ENCODE data around the gene MCM3.

MCM3 gene

DNA sequence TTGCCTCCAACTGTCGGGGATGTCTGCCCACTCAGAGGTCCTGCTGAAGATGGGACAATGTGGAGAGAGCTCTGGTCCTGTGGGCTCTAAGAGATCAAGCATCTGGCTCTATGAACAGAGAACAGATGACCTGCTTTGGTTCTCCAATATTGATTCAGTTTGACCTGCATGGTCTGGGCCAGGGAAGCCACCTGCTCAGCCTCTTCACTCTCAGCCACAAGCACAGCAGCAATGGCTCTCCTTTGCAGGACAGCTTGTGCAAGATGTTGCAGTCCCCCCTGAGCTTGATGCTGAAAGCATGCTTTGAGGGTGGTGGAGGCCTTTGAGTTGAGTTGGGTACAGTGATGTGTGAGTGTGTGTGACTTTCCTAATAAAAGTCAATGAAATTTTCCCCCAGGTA lies 18.6 kb upstream of the MCM3 start:
- DNase-seq (ENCODE audit: low read depth in 2 of 2): no peak

DNA sequence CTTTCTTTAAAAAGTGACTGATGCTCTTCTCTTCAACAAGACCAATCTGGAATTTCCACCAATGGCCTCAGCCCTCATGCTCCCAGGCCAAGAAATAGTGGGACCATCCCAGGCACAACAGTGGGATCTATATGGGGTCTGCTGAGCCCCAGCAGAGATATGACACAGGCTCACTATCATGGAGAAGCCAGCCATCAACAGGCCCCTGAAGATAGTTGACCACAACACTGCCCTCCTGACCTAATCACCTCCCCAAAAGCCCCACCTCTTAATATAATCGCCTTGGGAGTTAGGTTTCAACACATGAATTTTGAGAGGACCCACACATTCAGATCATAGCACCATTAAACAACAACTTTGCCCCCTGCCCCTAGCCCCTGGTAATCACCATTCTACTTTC lies 16.8 kb upstream of the MCM3 start:
- DNase-seq (ENCODE audit: low read depth in 2 of 2): no peak

DNA sequence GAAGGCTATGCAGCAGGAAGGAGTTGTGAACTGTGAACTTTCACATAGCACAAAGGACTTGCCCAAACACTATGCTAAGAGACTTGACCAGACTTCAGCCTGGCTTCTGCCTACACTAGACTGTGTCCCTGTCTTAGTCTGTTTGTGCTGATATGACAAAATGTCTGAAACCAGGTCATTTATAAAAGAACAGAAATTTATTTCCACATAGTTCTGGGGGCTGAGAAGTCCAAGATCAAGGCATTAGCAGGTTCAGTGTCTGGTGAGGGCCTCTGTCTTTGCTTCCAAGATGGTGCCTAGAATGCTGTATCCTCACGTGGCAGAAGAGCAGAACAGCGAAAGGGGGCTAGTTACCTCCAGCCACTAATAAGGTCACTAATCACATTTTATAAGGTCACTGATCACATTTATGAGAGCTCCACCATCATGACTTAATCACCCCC lies 16.0 kb upstream of the MCM3 start:
- no peak for DNase-seq (ENCODE audit: low read depth in 2 of 2)

DNA sequence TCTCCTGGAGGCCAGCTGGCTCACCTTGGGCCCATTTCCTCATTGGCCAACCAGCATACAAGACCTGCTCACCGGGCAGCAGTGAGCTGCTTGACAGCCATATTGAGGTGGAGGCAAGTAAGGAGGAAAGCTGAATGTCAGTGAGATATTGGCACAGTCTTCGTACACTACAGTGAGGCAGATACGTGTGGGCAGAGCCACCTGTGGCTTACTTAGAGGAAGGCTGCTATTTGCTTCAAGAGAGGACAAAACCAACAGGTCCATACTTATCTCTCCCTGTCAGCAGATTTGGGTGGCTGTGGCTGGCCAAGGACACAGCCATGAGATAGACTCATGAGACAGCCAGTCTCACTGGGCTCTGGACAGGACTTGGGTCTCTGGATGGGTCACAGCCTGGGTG lies 15.1 kb upstream of the MCM3 start:
- DNase-seq (ENCODE audit: low read depth in 2 of 2): no peak

DNA sequence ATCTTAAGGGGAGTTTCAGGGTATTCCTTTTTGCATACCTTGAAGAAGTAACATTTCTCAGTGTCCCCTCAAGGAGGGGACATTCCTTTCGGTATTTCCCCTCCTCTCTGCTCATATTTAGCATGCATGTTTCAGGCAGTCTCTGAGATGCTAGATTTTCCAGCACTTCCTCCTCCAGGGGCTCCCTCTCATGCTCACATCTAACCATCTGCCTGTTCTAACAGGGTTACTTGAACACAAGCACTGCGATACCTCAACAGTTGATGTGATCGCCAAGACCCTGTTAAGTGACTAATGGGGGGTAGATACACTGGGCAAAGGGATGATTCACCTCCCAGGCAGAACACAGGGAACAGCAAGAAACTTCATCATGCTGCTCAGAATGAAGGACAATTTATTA lies 12.9 kb upstream of the MCM3 start:
- DNase-seq (ENCODE audit: low read depth in 2 of 2): no peak

DNA sequence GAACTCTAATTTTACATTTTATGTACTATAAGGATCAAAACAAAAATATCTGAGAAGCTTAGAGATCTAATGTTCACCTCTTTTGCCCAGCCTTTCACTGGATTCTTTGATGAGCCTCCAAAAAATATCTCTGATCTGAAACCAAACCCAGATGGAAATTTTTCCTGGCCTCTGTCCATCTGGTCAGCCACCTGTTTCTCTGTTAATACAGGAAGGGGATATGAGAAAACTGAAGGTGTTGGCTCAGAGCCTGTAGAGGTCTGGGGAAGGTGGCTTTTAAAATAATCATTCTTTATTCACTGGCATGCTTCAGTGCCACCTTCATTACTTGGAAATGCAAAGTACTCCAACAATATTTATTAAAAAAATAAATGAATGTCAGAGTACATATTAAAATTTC lies 8.5 kb upstream of the MCM3 start:
- DNase-seq (ENCODE audit: low read depth in 2 of 2): no peak

DNA sequence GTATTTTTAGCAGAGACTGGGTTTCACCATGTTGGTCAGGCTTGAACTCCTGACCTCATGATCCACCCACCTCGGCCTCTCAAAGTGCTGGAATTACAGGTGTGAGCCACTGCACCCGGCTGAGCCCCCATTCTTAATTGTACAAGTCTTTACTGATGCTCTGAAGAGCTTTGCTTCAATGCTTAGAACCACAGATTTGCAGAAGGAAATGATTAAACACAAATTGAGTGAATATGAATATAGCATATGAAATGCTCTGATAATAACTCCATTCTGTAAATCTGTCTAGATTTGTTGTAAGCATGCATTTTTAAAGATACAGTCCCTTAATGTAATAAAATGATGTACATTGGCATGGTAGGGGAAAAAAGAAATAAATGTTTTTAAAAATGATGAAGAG lies 4.3 kb upstream of the MCM3 start:
- DNase-seq (ENCODE audit: low read depth in 2 of 2): no peak

DNA sequence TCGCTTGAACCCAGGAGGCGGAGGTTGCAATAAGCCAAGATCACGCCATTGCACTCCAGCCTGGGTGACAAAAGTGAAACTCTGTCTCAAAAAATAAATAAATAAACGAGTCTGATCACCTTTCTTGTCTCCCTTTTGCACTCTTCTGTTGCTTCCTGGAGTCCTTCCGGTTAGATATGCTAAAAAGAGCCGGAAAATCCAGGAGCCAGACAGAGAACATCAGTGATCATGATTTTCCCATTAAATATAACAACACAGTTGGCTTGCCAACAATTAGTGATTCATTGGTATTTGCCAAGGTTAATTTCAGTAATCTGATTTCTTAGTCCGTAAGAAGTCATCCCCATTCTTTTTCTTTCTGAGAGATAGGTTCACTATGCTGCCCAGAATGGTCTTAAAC lies 3.7 kb upstream of the MCM3 start:
- no peak for DNase-seq (ENCODE audit: low read depth in 2 of 2)

DNA sequence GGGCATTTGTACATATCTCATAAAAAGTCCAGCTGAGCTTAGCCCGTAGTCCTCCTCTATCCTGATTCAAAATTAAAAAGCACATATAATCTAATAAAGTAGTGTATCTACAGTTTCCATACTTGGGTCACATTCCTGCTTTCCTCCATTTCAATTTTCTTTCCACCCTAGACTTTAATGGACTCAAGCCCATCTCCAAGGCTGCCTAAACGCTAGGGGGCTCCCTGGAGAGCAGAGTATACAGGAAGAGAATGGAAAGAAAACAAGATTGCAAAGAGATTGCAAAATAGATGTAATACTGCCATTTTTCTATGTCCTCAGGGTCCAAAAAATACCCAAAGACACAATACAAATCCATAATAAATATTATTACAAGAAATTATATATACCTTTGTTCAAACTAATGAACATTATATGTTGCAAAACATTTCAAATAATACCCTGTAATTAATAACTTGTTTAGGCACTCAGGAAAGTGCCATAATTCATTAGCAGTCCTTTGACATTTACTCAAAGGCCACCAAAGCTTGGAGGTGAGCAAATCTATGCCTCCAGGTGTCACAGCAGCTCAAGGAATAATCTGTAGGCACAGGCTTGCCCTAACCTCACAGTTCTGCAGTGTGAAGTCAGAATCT lies 2.4 kb upstream of the MCM3 start:
- DNase-seq (ENCODE audit: low read depth in 2 of 2): peak; percentile 54 to 65

DNA sequence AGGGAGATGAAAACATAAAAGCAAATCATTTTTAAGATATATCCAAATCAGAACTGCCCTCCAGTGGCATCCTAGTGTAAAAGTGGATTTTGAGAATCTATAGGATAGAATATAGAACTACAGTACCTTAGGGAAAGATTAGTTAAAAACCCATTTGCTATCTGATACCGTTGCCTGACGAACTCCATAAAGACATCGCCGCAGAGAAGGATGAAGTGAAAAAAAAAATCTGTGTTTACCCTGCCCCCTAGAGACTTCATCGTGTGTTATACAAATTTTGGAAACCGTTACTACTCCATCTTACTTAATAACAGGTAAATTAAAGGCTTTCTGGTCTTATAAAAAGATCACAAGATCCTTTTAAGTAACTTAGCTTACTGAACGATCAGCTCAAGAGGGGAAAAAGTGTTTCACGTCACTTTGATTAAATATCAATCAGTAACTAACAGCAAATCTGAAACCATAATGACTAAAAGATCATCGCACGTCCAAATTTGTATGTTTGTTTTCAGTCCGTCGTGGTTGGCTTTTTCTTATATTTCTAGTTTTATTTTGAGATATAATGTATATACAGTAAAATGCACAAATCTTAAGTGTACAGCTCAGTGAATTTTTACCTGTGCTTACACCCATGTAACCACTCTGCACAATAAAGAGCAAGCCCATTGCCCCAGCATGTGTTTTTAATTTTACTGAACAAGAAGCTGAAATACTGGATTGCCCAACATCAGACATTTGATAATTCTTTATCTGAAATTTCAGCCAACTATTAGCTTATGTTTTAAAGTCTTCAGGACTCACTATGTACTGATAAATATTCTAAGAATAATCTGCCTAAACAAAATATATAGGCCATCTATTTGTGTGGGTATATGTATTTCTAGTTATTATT lies 881 bp upstream of the MCM3 start:
- DNase-seq (ENCODE audit: low read depth in 2 of 2): no peak

DNA sequence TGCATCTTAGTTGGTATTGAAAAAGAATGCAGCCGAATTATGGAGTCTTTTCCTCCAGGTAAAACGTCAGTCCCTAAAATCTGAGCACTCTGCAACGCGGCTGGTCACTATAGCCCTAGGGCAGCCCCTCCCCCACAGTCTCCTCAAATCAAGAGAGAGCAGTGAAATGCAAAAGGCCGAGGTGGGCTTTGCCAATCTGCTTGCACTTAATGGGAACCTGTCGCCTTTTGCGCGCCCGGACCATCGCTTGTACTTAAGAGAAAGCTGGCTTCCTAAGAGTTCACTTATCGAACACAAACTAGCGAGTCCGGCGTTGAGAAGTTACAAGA lies 447 bp downstream of the MCM3 start:
- DNase-seq (ENCODE audit: low read depth in 2 of 2): peak; percentile 56 to 57

DNA sequence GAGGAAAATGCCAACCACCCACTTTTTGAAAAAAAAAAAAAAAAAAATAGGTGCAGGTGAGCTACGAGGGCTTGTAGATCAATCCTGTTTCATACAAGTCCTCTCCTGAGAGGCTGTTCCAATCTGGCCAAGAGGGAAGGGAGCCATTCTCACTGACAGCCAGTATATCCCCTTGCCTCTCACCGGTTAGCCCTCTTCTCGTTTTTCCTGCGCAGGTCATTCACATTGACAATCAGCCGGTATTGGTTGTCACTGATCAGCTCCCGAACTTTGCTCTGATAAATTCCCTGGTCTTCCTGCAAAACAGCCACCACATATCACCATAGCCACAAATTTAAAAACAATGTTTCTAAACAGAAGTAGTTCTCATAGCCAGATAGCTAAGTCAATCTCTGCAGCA lies 1.4 kb downstream of the MCM3 start:
- no peak for DNase-seq (ENCODE audit: low read depth in 2 of 2)

DNA sequence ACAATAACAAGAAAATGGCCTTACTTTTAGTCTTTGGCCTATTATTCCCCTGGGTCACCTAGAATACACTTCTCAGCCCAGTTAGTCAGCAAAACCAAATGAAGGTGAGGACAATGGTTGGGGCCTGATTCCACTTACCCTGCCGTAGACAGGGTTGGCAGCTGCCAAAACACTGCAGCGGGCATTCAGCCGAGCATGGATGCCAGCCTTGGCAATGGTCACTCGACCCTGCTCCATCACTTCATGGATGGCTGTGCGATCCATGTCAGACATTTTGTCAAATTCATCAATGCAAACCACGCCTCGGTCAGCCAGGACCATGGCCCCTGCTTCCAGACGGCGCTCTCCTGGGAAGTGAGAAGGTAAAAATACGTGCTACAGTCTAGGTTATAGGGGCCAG lies 8.4 kb downstream of the MCM3 start:
- DNase-seq (ENCODE audit: low read depth in 2 of 2): no peak

DNA sequence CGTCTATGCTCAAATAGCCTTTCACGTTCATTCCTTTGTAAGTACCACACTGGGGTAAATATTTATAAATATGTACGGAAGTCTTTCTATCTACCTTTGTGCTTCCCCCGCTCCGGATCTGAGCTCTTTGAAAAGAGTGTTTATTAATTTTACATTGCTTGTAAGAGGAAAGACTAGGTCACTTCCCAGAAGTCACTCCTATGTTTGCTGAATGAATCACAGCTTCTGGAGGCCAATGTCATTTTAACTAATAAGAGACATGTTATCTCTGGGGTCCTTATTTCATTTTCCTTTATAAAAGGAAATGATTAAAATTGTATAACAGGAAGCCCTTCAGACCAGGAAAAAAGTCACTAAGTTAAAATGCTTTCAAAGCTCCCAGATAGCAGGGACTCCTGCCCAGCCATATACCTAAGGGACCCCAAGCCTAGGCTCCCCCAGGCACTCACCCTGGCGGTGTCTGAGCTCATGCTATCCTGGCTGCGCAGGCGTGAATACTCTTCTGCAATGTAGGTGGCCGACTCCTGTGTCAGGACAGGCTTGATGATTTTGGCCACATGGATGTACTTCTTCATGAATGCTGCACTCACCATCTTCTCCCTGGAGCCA lies 12.6 kb downstream of the MCM3 start:
- DNase-seq (ENCODE audit: low read depth in 2 of 2): no peak

DNA sequence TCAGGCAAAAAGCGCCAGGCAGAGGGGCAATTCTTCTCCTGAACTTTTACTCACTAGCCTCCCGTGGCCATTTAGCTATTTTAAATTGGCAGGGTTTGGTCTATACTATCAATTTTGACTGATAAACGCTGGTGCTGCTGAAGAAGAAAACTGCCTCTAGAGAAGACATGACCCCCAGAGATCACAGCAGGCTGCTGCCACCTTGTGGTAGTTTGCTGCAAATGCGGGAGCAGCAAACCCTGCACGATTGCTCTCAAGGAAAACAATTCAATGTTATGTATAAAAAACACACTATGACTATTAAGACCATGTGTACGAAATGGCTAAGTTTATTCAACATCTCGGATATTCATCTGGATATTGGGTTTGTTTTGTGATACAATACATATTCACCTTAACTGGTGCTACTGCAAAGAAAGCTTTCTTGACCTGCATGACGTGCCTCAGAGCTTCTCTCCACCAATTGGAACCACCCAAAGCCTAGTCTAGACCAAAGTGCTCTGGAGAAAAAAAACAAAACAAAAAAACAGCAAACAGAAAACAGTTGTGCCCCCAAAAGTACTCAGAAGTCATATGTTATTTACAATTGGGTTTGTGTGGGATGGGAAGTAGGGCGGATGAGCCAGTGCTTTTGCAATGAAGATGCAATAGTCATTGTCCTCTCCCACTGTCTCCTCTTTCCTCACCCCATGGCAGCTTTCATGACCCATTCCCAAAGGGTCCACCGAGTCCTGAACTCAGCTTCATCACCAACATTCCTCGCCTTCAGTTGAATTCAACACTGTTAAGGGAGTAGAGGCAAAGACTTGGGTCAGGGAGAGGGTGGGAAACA lies 20.6 kb downstream of the MCM3 start:
- DNase-seq (ENCODE audit: low read depth in 2 of 2): peak; percentile 54 to 63

DNA sequence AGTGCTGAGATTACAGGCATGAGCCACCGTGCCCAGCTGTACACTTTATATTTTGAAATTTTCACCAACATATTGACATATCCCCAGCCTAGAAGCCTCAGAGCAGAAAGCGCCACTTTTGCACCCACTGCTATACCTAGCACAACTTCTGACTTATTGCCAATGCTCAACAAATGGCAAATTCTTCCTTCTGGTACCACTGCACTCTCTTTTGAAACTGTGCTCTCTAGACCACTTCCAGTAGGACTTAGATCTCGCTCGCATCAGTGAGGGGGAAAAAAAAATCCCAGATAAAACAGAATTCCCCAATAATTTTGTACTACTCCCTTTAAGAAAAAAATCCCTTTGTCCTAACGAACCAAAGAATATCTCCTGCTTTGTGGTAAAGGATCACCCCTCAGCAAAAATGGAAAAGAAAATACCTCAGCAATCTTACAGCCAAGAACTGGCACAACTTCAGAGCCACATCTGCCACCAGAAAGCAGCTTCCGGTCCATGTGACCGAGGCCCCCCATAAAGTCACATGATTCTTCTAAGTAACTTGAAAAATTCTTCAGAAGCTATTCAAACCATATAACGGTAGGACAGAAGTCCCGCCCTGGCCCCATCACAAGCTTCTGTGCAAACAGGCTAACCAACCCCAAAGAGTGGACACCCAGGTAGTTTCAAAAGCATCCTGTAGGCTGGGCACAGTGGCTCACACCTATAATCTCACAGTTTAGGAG lies 21.8 kb downstream of the MCM3 start:
- DNase-seq (ENCODE audit: low read depth in 2 of 2): no peak

DNA sequence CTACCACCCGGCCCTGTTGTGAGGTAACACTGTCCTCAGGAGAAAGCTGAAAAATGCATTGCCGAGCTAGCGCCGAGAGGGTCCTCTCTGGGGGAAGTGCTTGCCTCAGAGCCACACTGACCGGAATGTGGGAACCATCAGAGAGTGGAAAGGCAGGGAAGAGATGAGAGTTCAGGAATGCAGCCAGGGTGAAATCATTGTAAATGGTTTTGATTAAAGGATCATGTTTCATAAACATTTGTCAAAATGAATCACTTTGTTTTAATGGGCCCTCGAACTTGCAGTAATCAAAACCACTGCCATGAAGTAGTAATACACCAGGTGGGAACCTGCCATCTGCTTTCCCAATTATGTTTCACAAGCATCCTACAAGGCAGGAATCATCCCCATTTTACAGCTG lies 23.3 kb downstream of the MCM3 start:
- no peak for DNase-seq (ENCODE audit: low read depth in 2 of 2)

DNA sequence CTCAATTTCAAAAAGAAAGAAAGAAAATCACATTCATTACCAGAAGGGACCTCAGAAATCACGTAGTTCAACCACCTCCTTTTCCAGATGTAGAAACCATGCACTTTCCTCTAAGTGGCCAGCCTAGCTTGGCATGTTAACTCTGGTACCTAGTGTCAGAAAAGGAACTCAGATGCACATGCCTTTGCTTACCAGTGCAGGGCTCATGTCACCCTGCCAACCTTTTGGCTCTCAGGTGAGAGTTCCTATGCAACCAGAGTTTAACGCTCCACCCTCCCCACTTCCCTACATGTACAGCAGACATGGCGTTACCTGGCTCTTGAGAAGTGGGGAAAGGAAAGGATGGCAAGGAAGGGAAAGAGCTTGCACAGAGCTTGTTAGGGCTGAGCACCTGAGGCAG lies 23.9 kb downstream of the MCM3 start:
- DNase-seq (ENCODE audit: low read depth in 2 of 2): no peak

DNA sequence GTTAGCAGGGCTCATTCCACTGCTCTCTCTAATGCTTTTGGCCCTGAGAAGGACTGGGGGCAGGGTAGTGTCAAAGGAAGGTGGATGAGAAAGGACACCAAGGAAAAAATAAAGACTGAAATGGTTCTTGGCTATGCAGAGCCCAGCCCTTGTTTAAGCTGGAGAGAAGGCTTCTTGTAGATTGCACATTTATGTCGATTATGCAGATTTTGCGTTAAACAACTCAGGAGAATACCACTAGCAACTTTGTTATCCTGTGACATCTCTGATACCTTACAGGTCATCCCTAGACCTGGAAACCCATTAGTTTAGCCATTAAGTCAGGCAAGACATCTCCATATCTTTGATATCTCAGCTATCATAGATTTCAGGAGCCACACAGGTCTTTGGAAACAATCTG lies 29.1 kb downstream of the MCM3 start:
- no peak for DNase-seq (ENCODE audit: low read depth in 2 of 2)

DNA sequence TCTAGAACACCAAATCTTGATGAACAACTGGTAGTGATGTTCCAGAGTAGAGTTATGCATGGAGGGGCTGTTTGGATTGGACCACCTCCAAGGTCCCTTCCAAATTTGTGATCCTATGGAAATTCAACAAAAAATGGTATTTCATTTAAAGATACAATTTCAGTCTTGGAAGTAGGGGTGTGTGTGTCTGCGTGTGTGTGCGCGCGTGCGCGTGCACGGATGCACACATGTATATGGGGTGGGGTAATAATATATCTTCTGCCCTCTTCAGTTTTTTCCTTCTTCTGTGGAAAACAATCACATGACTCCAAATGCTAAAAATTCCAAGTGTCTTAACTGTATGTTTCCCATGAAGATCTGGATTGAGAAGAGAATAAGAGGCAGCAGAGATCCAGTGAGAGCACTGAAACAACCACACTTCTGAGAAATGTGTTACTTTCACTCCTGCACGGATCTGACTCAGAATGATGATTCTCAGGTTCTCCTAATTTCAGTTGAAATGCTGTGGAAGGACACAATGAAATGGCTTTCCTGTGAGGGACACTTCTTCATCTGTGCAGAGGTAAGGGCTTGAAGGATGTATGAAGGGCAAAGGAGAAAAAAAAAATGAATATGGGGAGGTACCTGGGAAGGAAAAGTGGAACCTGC lies 29.7 kb downstream of the MCM3 start:
- DNase-seq (ENCODE audit: low read depth in 2 of 2): no peak

DNA sequence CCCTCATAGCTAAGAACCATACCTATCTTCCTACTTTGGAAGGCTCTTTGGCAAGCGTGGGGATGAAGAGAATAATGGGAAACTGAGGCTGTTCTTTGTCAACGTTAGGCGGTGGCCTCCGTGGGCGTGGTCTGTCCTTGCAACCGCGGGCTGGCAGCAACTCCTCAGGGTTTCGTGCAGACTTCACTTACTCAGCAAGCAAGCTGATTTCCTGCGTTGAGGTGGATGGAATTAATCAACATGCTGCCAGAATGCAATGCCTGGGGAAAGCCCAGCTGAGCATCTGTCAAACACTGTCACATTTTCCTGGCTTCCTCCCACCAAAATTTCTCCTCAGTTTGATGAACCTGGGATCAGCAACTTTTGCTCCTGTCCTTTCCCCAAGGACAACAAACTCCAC lies 31.0 kb downstream of the MCM3 start:
- DNase-seq (ENCODE audit: low read depth in 2 of 2): peak; percentile 31 to 45
